DMS 273 (cell line): ENCODE data around the gene ASTN2.

ENCODE experiments used
- DNase-seq: peaks from one replicate; lab custom pipeline; 2025; ENCODE audit not compliant: unreplicated experiment; lab: John Stamatoyannopoulos, UW

The ASTN2 gene

GRCh38 chr9:117414906-117415331, at the start of gene ASTN2:
ASTN2 (minus strand) TSS chr9:117415057; CDS start chr9:117414938, 119 bp downstream.
- DNase-seq: peak; percentile 82

GRCh38 chr9:117462861-117463260, 48.0 kb upstream of the ASTN2 start:
- DNase-seq: peak; percentile 83

DNA sequence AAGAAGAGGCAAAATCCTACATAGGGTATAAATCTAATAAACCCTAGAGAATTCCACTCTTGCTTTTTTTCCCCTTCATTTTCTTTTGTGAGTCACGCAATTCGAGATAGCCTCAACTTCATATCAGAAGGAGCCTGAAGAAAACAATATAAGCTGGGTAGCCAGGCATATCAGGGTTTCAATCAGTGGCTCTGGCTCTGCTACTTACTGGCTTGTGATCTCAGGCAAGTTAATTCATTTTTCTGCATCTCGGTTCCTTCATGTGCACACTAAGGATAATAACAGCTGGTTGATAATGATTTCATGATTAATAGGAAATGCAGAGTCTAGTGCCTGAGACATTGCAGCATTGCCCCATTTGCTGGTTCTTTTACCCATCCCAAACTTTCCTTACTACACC, 46.5 kb upstream of the ASTN2 start:
- peak; percentile 15 for DNase-seq

GRCh38 chr9:117460743-117461142, 45.9 kb upstream of the ASTN2 start:
- DNase-seq: peak; percentile 13

DNA sequence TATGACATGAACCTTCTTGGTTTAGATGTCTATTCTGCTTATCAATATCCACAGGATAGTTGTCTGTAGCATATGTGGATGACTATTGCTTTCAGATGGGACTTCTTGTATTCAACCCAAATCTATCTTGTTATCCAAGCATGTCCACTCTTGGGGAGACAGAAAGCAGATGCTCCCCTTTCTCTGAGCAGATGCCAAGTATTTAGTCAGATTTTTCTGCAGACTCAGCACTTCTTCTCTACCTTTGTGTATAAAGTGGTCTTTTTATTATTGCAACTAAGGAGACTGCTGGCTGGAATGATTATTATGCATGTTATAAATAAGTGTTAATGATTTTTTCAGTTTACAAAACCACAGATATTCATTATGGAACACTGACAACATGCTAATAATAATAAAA, 45.1 kb upstream of the ASTN2 start:
- peak; percentile 29 for DNase-seq

GRCh38 chr9:117458066-117458465, 43.2 kb upstream of the ASTN2 start:
- peak; percentile 77 for DNase-seq

DNA sequence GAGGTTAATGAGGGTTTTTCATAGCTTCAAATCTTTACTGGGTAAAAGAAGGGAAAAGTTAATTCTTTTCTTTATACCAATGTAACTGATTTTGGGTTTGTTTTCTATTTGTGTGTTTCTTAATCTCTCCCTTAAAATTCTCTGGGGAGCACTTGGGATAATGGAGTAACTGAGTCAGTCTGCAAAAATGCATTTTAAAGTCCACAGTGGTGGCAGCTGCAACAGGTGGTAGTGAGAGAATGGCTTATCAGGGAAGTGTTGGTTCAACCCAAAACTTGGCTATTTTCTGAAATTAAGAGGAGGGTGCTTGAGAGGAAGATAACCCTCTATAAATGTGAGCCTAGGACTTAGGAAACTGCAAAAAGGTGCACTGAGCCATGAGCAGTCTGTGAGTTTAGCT, 39.9 kb upstream of the ASTN2 start:
- DNase-seq: no peak

- no peak for DNase-seq
These were observed 38.9 kb upstream of the ASTN2 start for GRCh38 chr9:117453737-117454136.

GRCh38 chr9:117451311-117451710, 36.5 kb upstream of the ASTN2 start:
- DNase-seq: no peak

DNA sequence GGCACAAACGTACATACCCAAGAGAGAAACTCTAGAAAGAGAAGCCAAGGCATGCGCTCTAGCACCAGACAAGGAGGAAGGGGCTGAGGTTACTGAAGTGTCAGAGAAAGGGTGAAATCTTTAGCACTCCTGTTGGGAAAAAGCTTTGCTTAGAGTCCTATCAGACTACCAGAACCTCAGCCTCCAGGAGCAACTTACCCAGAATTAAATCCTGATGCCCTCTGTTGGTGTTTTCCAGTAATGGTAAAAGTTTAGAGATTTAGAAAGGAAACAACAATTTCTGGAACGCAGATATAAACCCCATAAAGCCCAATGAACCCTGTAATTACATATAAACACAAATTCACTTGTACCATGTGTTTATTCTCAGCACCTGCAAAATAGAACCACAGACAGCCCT, 33.2 kb upstream of the ASTN2 start:
- peak; percentile 47 for DNase-seq

- DNase-seq: no peak
These were observed 30.8 kb upstream of the ASTN2 start for GRCh38 chr9:117445631-117446030.

DNA sequence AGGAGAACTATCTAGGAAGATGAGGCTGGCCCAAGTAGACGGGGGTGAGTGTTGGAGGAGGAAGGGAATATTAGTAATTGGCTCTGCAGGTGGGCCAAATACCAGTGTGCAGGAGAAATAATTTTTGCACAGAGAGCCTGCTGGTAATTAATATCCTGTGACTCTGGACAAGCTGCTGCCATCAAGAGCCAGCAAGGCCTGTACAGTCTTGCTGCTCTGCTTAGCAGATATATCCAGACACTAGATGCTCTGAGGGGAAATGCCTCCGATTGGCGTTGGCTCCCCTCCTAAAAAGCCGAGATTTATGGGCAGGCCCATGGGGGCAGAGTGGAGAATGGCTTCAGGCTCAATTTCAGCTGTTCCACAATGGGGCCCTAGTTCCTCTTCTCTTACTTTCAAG, 29.6 kb upstream of the ASTN2 start:
- DNase-seq: peak; percentile 59

DNA sequence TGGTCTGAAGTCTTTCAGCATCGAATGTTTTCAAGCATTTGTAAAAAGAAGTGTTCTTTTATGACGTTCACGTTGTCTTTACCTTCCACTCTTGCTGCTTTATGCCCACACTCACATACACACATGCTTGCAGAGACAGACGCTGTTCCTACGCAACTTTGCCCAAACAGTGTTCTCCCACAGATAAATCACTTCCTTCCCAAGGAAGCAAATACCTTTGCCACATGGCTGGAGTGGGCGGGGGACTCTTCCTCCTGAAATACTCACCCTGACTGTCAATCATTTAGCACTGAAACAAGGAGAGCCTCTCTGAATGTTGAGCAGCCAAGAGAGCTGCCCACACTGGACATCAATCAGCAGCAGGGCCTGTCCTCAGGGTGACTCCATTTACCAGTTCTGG, 22.4 kb upstream of the ASTN2 start:
- no peak for DNase-seq

DNA sequence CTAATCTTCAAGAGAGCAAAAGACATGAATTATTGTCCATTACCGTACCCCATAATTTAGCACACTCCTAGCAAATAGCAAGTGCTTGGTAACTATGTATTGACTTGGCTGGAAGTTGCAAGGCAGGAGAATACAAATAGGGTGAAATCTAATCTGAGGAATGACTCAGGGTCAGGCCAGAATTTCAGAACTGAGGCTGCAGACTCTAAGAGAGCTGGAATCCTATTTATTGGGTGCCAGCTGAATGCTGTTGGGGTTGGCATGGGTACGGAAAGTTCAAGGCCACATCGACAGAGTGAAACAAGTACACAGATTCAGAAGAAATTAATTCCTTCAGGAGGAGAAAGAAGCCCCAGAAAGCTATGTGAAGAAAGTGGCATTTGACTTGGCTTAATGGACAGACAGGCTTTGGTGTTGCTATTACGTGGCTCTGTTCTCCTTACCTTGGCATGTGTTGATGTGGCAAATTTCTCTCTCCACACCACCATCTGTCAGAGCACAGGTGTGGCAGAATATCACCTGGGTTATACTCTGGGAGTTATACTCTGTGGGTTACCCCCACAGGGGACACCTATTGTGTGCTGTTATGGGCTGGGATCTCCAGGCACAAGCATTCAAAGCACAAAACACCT, 20.9 kb upstream of the ASTN2 start:
- DNase-seq: no peak

DNA sequence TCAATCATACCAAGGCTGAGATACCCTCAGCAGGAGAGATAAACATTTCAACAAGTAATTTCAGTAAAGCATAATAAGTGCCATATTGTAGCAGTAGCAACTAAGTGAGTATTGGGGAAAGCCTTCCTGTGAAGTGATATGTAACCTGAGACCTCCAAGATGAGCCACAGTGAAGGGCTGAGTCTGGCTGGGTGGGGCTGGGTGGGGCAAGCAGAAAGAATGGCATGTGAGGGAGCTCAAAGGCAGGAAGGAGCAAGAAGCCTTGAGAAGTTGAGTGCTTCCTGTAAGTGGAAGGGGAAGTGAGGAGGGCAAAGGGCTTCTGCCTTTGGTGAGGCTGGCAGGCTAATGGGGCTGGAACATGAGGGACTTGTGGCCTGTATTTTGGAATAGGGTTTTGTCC, 19.7 kb upstream of the ASTN2 start:
- DNase-seq: peak; percentile 25

GRCh38 chr9:117430813-117431212, 16.0 kb upstream of the ASTN2 start:
- DNase-seq: no peak

GRCh38 chr9:117427357-117427913, 12.6 kb upstream of the ASTN2 start:
- DNase-seq: no peak

DNA sequence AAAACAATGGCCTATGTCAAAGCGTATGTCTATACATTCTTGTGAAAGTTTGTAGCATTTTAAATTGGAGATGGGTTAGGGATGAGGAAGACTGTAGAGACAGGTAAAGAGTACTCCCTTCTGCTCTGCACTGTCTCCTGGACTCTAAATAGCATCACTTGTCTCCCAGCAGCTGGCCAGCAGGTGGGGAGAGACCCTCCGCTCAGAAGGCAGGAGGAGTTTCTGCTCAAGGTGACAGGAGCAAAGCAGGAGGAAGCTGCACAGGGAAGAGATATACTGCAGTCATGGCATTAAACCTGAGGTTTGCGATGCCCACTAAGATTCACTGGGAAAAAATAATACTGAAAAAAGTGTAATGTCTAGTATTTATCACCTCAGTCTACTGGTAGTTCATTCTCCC, 10.7 kb upstream of the ASTN2 start:
- DNase-seq: no peak

DNA sequence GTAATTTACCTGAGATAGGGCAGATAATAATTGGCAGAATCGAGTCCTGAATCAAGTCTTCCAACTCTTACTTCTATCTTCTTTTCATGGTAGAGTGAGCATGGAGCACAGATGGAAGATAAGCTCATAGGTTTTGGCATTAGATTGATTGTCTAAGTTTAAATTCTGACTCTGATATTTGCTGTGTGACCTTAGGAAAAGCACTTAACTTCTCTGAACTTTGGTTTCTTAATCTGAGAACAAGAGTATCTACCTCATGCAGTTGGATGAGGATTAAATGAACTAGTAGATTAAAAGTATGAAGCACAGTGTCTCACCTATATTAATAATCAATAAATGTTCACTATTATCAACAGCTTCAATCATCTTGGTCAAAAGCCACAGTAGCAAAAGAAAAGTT, 9.4 kb upstream of the ASTN2 start:
- DNase-seq: no peak

DNA sequence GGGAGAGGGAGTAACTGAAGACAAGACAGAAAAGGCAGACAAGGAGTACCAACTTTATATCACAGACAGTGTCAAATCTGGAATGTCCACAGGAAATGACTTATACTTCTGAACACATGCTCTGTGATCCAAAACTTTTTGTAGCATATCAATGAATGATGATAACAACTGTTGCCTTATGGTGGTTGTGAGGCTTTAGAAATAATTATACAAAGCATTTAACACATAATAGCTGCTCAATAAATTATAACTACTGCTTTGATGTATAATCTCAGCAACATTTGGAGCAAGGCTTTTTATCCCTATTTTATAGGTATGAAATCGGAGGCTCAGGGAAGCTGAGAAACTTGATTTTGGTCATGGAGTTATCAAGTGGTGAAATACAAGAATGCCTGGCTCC, 3.3 kb upstream of the ASTN2 start:
- DNase-seq: no peak

- DNase-seq: no peak
These were observed 2.0 kb upstream of the ASTN2 start for GRCh38 chr9:117416856-117417255.

DNA sequence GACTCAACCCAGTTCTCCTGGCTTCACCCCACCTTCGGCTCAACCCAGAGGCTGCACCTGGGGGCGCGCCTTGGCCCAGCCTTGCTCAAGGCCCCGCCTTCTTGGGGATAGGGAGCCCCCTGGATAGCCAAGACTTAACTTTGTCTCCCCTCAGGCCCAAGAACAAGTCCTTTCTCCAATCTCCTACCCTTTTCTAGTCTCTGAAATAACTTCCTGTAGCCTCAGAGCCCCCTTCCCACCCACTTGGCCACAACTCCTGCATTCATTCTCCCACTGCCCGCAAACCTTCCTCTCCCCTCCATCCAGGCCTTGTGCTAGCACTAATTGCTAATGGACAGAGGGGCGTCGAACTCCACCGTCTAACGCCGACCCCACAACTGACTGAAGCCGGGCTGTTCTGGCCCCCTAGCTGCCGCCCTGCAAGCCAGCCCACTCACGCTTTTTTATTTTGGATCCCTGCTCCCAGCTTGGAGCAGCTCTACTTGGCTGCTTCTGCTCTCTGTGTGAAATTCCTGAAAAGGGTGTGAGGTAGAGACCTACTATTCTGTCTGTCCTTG, 579 bp upstream of the ASTN2 start:
- DNase-seq: peak; percentile 46
